Activated CD4-positive, alpha-beta memory T cell treated with anti-CD3 and anti-CD28 coated beads, Interleukin-2, amount 10 ng/mL, durations not matched to agents 7 days and 5 days (primary cell): Measurements from ENCODE around the gene FBXL4. TPM values are rescaled to one million over a fixed set of nuclear protein-coding genes. Genes with fewer than 3 reads are reported as not detected.
"Not testable (repeated sequence)": the region's sequence is repeated elsewhere in the genome, so short reads cannot be mapped to it uniquely, and the experiment has no call there.

Experiments
- CTCF ChIA-PET: fragments of 350-600 bp; sonication (Branson Sonifier 250); formaldehyde crosslinking; loops from one replicate; lab custom pipeline; 2021; ENCODE audit warnings: antibody characterized with exemption, inconsistent platforms; lab: Charles Lee
- POLR2A ChIA-PET: fragments of 350-600 bp; sonication (Branson Sonifier 250); formaldehyde crosslinking; loops from one replicate; lab custom pipeline; 2021; ENCODE audit warnings: antibody characterized with exemption; lab: Charles Lee
- DNase-seq: peaks from one replicate; pipeline ENCODE4 v3.0.0-alpha.2; 2020
- H3K27ac Mint-ChIP-seq: one replicate; pipeline ENCODE4 v1.8.0; 2021; ENCODE audit warnings: mild to moderate bottlenecking, mixed read lengths
- H3K27me3 Mint-ChIP-seq: one replicate; pipeline ENCODE4 v1.8.0; 2021; ENCODE audit warnings: mixed read lengths
- H3K36me3 Mint-ChIP-seq: one replicate; pipeline ENCODE4 v1.8.0; 2021; ENCODE audit warnings: low read depth, mixed read lengths
- H3K4me1 Mint-ChIP-seq: one replicate; pipeline ENCODE4 v1.8.0; 2021; ENCODE audit warnings: mixed read lengths
- H3K4me3 Mint-ChIP-seq: one replicate; pipeline ENCODE4 v1.8.0; 2021; ENCODE audit warnings: mild to moderate bottlenecking, mixed read lengths
- H3K9me3 Mint-ChIP-seq: one replicate; pipeline ENCODE4 v1.8.0; 2021; ENCODE audit warnings: mixed read lengths
- total RNA-seq, 2 experiments: library from RNA; stranded (reverse); gene quantifications; one replicate each; pipeline ENCODE4 v1.2.3, GENCODE V29; 2021

FBXL4 gene
- total RNA-seq, 2 experiments from 2014 or later, result 11.5 to 12.1 TPM

DNA sequence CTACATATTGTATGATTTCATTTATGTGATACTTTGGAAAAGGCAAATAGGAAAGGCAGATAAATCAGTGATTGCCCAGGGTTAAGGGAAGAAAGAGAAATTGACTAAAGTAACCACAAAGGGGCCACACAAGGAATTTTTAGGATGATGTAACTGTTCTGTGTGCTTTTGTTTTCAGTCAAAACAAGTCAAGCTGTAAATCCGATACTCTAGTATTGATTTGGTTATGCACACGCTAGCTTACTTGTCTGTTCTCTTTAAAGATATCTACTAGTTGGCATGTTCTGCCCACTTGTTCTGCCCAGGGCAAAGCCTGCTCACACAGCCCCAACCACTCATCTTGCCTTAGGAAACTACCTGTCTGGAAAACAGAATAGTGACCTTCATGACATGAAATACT lies 6.4 kb downstream of the FBXL4 start:
- Mint-ChIP-seq H3K4me3 (no peak overlapping the region), H3K36me3 (peaks cover 40% of the 10 kb centered on the region), H3K27me3 (no peaks in the 10 kb centered on the region), H3K4me1 (peaks cover 27% of the 10 kb centered on the region), H3K9me3 (peaks cover 29% of the 10 kb centered on the region), H3K27ac (no peak overlapping the region)
- ChIA-PET POLR2A (no interaction called here), CTCF (no interaction called here)
- no peak for DNase-seq

DNA sequence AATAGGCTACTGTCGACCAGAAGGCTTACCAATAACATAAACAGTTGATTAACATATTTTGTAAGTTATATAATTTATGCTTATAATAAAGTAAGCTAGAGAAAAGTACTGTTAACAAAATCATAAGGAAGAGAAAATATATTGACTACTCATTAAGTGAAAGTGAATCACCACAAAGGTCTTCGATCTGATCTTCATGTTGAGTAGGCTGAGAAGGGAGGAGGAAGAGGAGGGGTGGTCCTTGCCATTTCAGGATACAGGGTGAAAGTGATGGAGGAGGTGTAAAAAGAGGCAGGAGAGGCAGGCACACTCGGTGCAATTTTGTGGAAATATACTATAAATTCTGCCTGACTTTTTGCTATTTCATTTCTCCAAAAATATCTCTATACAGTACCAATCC lies 10.4 kb downstream of the FBXL4 start:
- Mint-ChIP-seq H3K36me3 (peaks cover 43% of the 10 kb centered on the region), H3K27ac (no peak overlapping the region), H3K9me3 (peaks cover 23% of the 10 kb centered on the region), H3K4me1 (peaks cover 15% of the 10 kb centered on the region), H3K4me3 (no peak overlapping the region), H3K27me3 (no peaks in the 10 kb centered on the region)
- POLR2A ChIA-PET, result no interaction called here
- DNase-seq, result no peak
- CTCF ChIA-PET, result no interaction called here

DNA sequence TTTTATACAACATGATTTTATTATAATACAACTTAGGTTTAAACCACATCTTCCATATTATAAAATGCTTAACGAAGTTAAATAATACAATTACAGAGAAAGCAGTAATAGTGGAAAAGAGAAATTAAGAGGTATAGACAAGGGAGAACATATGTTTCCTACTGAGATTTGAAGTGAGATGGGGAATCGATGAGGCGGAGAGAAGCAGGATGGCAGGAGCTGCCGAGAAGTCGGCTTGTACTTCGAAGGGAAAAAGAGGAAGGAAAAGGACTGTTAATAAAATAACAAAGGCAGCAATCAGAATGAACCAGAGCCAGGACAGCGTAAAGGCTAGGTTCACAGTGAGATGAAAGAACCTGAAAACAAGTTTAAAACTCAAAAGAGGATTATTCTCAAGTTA lies 15.4 kb downstream of the FBXL4 start:
- peaks cover 1% of the 10 kb centered on the region for H3K4me1 Mint-ChIP-seq
- no peaks in the 10 kb centered on the region for H3K9me3 Mint-ChIP-seq

DNA sequence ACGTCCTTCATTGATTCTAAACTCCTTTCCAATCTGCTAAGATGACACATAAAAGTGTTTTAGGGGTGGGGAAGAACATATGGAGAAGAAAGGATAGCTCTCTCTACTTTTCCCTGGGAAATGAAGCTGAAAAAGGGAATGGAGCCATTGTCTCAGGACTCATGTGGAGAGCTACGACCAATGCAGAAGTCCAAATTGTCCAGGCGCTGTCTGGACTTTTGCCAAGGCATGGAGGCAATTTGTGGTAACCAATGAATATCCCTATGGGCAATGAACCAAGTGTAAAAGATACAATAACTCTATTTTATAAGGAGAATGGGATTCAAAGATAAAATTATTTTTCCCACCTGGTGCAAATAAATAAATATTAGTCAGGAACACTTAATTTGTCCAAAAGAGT lies 16.1 kb downstream of the FBXL4 start:
- ChIA-PET CTCF (no interaction called here), POLR2A (no interaction called here)
- Mint-ChIP-seq H3K27ac (no peak overlapping the region), H3K36me3 (peaks cover 29% of the 10 kb centered on the region), H3K4me1 (no peaks in the 10 kb centered on the region), H3K9me3 (no peaks in the 10 kb centered on the region), H3K4me3 (no peak overlapping the region), H3K27me3 (no peaks in the 10 kb centered on the region)
- no peak for DNase-seq

More for the DNA sequence above, 15.4 kb downstream of the FBXL4 start:
- no peak overlapping the region for H3K27ac Mint-ChIP-seq
- H3K27me3 Mint-ChIP-seq, result no peaks in the 10 kb centered on the region
- H3K4me3 Mint-ChIP-seq, result no peak overlapping the region
- no peak for DNase-seq
- CTCF ChIA-PET, result no interaction called here
- POLR2A ChIA-PET, result no interaction called here
- H3K36me3 Mint-ChIP-seq, result peaks cover 27% of the 10 kb centered on the region

DNA sequence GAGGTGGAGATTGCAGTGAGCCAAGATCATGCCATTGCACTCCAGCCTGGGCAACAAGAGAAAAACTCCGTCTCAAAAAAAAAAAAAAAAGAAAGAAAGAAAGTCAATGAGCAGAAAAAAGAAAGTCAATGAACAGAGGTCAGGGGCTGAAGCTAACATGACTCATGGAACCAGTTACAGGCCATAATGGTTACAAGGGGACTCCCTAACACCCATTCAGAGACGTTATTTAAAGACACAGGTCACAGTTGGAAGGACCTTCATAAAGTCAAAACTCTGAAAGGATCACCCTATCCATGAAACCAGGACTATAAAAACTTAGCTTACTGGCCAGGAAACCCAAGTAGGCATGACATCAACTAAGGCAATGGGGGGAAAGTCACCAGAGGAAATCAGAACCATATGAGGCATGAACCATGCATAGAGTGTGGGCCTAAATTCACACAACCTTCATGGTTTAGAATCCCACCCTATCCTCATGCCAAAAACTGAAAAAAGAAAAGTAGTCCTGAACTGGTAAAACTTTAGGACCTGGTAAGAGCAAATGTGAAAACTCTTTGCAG lies 18.2 kb downstream of the FBXL4 start:
- H3K4me3 Mint-ChIP-seq, result no peak overlapping the region
- no peaks in the 10 kb centered on the region for H3K4me1 Mint-ChIP-seq
- H3K9me3 Mint-ChIP-seq, result no peaks in the 10 kb centered on the region
- H3K36me3 Mint-ChIP-seq, result peaks cover 36% of the 10 kb centered on the region
- no peaks in the 10 kb centered on the region for H3K27me3 Mint-ChIP-seq
- no peak overlapping the region for H3K27ac Mint-ChIP-seq
- CTCF ChIA-PET, result interaction anchor here (0.7 kb wide), 1 partner anchor 32 kb away, joined by 4 read pairs; no protein-coding TSS in a partner anchor
- POLR2A ChIA-PET, result no interaction called here
- no peak for DNase-seq

DNA sequence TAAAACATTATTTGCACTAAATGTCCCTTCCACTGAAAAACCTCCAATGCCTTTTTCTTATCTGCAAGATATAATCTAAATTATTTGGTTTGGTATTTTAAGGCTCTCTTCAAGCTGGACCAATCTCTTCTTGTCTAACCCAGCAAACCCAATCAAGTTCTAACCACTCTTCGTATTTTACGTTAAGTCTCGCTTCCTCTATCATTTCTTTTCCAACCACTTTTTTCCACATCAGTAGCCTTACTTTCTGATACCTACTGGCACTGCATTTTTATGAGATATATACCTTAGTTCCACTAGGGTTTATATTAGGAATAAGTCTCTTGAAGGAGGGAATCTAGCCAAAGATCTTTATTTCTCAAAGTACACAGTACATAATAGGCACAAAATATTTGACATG lies 19.1 kb downstream of the FBXL4 start:
- no peaks in the 10 kb centered on the region for H3K9me3 Mint-ChIP-seq
- POLR2A ChIA-PET, result no interaction called here
- H3K27me3 Mint-ChIP-seq, result no peaks in the 10 kb centered on the region
- DNase-seq, result no peak
- H3K4me3 Mint-ChIP-seq, result no peak overlapping the region
- peaks cover 31% of the 10 kb centered on the region for H3K36me3 Mint-ChIP-seq
- CTCF ChIA-PET, result interaction anchor here (0.7 kb wide), 1 partner anchor 33 kb away, joined by 4 read pairs; no protein-coding TSS in a partner anchor
- H3K4me1 Mint-ChIP-seq, result no peaks in the 10 kb centered on the region
- no peak overlapping the region for H3K27ac Mint-ChIP-seq

DNA sequence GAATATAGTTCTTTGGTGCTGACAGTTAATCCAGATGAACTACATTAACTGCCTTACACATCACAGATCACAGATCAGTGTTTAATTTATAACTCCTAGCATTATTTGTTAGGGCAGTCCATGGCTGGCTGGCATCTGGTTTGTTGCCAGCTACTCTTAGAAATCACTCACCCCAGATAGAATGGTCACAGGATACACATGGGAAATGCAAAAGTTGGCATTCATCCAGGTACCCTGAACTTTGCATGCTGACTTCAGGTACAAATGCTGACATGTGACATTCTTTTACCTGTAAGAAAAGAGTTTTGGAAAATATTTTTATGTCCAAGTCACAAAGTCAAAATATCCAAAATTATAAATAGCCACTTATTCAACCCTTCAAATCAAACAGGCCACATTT lies 20.2 kb downstream of the FBXL4 start:
- ChIA-PET POLR2A (no interaction called here), CTCF (no interaction called here)
- Mint-ChIP-seq H3K36me3 (peaks cover 28% of the 10 kb centered on the region), H3K4me1 (no peaks in the 10 kb centered on the region), H3K27me3 (no peaks in the 10 kb centered on the region), H3K27ac (no peak overlapping the region), H3K9me3 (no peaks in the 10 kb centered on the region), H3K4me3 (no peak overlapping the region)
- no peak for DNase-seq

DNA sequence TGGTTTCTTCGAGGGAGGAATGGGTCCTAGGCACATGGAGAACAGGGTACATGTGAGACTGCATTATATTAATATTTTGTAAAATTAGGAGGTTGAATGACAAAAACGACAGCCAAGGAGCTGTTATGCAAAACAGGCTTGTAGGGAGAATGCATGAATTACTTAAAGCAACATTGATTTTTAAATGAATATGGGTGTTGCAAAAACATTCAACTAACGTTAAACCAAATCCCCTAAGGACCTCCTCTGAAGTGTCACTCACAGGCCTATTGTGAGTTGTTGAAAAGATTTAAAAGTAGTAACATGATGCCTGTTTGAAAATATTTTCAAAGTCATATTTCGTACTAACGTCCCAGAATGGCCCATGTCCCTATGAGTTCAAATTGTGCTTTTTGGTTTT lies 21.9 kb downstream of the FBXL4 start:
- POLR2A ChIA-PET, result interaction anchor here (1.7 kb wide), 1 partner anchor 21 kb away, joined by 5 read pairs; the partner anchor contains the start of gene FBXL4
- DNase-seq, result no peak
- Mint-ChIP-seq H3K9me3 (no peaks in the 10 kb centered on the region), H3K36me3 (peaks cover 22% of the 10 kb centered on the region), H3K4me3 (no peak overlapping the region), H3K27me3 (no peaks in the 10 kb centered on the region), H3K27ac (no peak overlapping the region), H3K4me1 (peaks cover 9% of the 10 kb centered on the region)
- CTCF ChIA-PET, result no interaction called here

DNA sequence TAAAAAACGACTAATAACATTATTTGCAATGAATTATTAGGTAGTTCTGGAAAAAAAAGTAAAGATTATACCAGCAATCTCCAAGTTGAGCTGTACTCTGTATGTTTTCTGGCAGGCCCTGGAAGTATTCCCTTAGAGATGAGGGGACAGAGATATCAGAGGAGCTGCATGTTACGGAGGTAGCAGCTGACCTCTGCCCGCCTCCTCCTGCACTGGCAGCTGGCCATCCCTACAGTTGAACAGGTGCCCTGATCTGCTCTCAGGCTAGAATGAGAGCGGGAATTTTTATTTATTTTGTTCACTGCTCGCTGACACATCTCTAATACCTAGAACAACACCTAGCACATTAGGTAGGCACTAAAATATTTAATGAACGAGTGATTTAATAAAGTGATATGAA lies 23.1 kb downstream of the FBXL4 start:
- CTCF ChIA-PET, result no interaction called here

DNA sequence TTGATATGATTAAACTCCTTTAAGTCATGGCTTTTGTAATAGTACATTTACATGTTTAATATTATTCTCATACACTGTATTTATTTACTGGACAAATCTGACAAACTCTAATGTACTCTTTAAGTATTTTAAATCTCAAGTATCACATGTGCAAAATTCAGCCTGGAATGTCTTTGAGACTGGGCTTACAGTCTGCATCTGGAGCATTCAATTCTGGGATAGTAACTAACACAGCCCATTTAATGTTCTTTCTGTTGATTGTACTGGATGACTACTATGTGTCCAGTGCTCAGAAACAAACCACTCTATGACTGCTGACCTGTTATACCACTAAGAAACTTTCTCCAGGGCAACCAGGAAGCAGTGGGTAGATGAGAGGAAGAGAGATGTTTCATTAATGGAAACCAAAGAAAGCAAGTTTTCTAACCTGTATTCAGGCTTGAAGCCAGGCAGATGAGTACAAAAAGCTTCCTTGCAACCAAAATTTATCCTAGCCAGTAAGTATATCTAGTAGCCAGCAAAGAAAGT lies 26.8 kb downstream of the FBXL4 start:
- Mint-ChIP-seq H3K9me3 (no peaks in the 10 kb centered on the region), H3K27me3 (no peaks in the 10 kb centered on the region), H3K36me3 (peaks cover 12% of the 10 kb centered on the region), H3K4me1 (peaks cover 9% of the 10 kb centered on the region), H3K4me3 (no peak overlapping the region), H3K27ac (no peak overlapping the region)
- ChIA-PET CTCF (no interaction called here), POLR2A (interaction anchor here (1.0 kb wide), 1 partner anchor 11 kb away, joined by 3 read pairs; no protein-coding TSS in a partner anchor)
- DNase-seq, result no peak

More for the DNA sequence above, 23.1 kb downstream of the FBXL4 start:
- POLR2A ChIA-PET, result interaction anchor here (0.7 kb wide), 1 partner anchor 22 kb away, joined by 3 read pairs; no protein-coding TSS in a partner anchor
- no peaks in the 10 kb centered on the region for H3K27me3 Mint-ChIP-seq
- no peaks in the 10 kb centered on the region for H3K9me3 Mint-ChIP-seq
- peaks cover 9% of the 10 kb centered on the region for H3K4me1 Mint-ChIP-seq
- H3K36me3 Mint-ChIP-seq, result peaks cover 19% of the 10 kb centered on the region
- DNase-seq, result no peak
- no peak overlapping the region for H3K4me3 Mint-ChIP-seq
- no peak overlapping the region for H3K27ac Mint-ChIP-seq

DNA sequence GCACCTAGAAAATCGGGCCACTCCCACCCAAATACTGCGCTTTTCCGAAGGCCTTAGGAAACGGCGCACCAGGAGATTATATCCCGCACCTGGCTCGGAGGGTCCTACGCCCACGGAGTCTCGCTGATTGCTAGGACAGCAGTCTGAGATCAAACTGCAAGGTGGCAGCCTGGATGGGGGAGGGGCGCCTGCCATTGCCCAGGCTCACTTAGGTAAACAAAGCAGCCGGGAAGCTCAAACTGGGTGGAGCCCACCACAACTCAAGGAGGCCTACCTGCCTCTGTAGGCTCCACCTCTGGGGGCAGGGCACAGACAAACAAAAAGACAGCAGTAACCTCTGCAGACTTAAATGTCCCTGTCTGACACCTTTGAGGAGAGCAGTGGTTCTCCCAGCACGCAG lies 36.8 kb downstream of the FBXL4 start:
- CTCF ChIA-PET, H3K27me3 Mint-ChIP-seq, DNase-seq, POLR2A ChIA-PET, H3K9me3 Mint-ChIP-seq, H3K27ac Mint-ChIP-seq, H3K4me1 Mint-ChIP-seq, H3K4me3 Mint-ChIP-seq: not testable (repeated sequence)
- H3K36me3 Mint-ChIP-seq, result peaks cover 35% of the 10 kb centered on the region

DNA sequence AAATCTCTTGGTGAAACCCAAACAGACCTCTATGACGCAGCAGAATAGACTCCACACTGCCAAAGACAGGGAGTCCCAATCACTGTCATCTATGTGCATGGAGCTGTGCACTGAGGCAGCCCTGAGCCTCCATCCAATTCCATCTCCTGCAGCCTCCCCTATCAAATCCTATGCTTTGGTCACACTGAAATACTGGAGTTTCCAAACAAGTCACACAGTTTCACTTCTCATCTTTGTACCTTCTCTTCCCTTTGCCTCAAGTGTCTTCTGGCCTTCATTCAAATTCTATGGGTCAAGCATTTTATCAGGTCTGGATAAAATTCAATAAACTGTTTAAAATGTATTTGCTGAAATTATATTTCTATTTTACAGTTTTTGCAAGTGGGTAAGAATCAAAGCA lies 38.5 kb downstream of the FBXL4 start:
- H3K36me3 Mint-ChIP-seq, result peaks cover 38% of the 10 kb centered on the region
- no peak overlapping the region for H3K27ac Mint-ChIP-seq
- POLR2A ChIA-PET, result no interaction called here
- H3K4me1 Mint-ChIP-seq, result no peaks in the 10 kb centered on the region
- H3K9me3 Mint-ChIP-seq, result peaks cover 10% of the 10 kb centered on the region
- DNase-seq, result no peak
- H3K27me3 Mint-ChIP-seq, result no peaks in the 10 kb centered on the region
- no peak overlapping the region for H3K4me3 Mint-ChIP-seq
- CTCF ChIA-PET, result no interaction called here

DNA sequence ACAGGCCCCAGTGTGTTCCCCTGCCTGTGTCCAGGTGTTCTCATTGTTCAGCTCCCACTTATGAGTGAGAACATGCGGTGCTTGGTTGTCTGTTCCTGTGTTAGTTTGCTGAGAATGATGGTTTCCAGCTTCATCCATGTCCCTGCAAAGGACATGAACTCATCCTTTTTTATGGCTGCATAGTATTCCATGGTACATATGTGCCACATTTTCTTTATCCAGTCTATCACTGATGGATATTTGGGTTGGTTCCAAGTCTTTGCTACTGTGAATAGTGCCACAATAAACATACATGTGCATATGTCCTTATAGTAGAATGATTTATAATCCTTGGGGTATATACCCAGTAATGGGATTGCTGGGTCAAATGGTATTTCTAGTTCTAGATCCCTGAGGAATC lies 41.4 kb downstream of the FBXL4 start:
- H3K4me3 Mint-ChIP-seq, DNase-seq, H3K4me1 Mint-ChIP-seq, H3K9me3 Mint-ChIP-seq, H3K27me3 Mint-ChIP-seq, CTCF ChIA-PET, POLR2A ChIA-PET, H3K27ac Mint-ChIP-seq: not testable (repeated sequence)
- H3K36me3 Mint-ChIP-seq, result peaks cover 24% of the 10 kb centered on the region

DNA sequence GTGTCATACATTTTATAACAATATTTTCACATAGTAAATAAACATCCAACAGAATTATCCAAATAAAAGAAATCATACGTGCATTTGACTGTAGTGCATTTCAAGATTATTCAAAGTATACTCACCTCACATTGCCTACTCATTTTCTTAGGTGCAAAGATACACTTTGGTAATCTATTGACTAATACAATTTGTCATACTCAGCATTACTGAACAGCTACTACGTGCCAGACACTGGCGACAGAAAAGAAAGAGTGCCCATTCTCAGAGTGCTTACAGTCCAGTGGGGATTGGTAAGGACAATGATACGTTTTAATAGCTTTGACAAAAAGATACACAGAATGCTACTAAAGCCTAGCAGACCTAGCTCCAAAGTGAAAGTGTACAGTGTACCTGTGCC lies 42.0 kb downstream of the FBXL4 start:
- ChIA-PET CTCF (no interaction called here), POLR2A (no interaction called here)
- Mint-ChIP-seq H3K4me1 (no peaks in the 10 kb centered on the region), H3K27me3 (no peaks in the 10 kb centered on the region), H3K36me3 (peaks cover 24% of the 10 kb centered on the region), H3K4me3 (no peak overlapping the region), H3K27ac (no peak overlapping the region), H3K9me3 (no peaks in the 10 kb centered on the region)
- DNase-seq, result no peak
